ENCODE measurements around the gene STARD9. TPM values are rescaled to one million over a fixed set of nuclear protein-coding genes. Genes with fewer than 3 reads are reported as not detected.
"Not testable (repeated sequence)": the region's sequence is repeated elsewhere in the genome, so short reads cannot be mapped to it uniquely, and the experiment has no call there.

STARD9 gene
- total and polyA plus RNA-seq, 4 experiments from 2014 or later: 0.49 to 6.1 (median 4.5) TPM; not detected in 1

- POLR2A ChIA-PET (ENCODE audit: partially characterized antibody): interaction anchor here (1.0 to 5.6 kb wide), 9 partner anchors 10 to 276 kb away, joined by 3 to 60 read pairs (median 8); partner anchors contain the start of genes GANC, SNAP23, STARD9 and TMEM87A
- H3K4me3 Mint-ChIP-seq: peak overlapping the region; percentile 93 to 100 (median 96)
- H3K4me1 Mint-ChIP-seq: peaks cover 40 to 78% (median 59%) of the 10 kb centered on the region in 4 donors
- H3K27me3 ChIP-seq (ENCODE audit: insufficient read depth, low read length): no peaks in the 10 kb centered on the region
- H3K9me3 Mint-ChIP-seq: no peaks in the 10 kb centered on the region
- peak overlapping the region; percentile 92 to 99 for H3K4me3 ChIP-seq (ENCODE audit: low read length in 2 of 2)
- H3K36me3 ChIP-seq (ENCODE audit: insufficient read depth, low read length): peaks cover 11% of the 10 kb centered on the region
- CTCF ChIA-PET (ENCODE audit: partially characterized antibody): interaction anchor here (1.3 kb wide), 1 partner anchor 54 kb away, joined by 4 read pairs; the partner anchor contains the start of gene SNAP23
- H3K27ac Mint-ChIP-seq: peak overlapping the region; percentile 87 to 100 (median 98)
- peaks cover 54% of the 10 kb centered on the region for H3K4me1 ChIP-seq (ENCODE audit: insufficient read depth, low read length)
- no peaks in the 10 kb centered on the region for H3K27me3 Mint-ChIP-seq
- peak overlapping the region; percentile 88 for H3K27ac ChIP-seq (ENCODE audit: low read depth, low read length)
- H3K36me3 Mint-ChIP-seq: peaks cover 12 to 40% of the 10 kb centered on the region in 2 donors
- intact Hi-C loops (cut with micrococcal nuclease): loop anchor here (2.0 kb wide), 1 partner anchor 58 kb away; the partner anchor contains the start of gene ZNF106
- no peaks in the 10 kb centered on the region for H3K9me3 ChIP-seq (ENCODE audit: control insufficient read depth in 1 of 2, low read length in 2 of 2)
- peak in 1 of 5 donors; percentile 56 for DNase-seq
Observed at GRCh38 chr15:42549032-42549491, 26.3 kb upstream of the STARD9 start.

- H3K4me3 ChIP-seq (ENCODE audit: low read length in 2 of 2): no peak overlapping the region
- H3K27ac ChIP-seq (ENCODE audit: low read depth, low read length): no peak overlapping the region
- Mint-ChIP-seq H3K36me3 (peaks cover 11 to 39% of the 10 kb centered on the region in 2 donors), H3K27ac (peak overlapping the region; percentile 39 to 91 (median 81)), H3K4me1 (peaks cover 39 to 84% (median 57%) of the 10 kb centered on the region in 4 donors), H3K27me3 (no peaks in the 10 kb centered on the region), H3K9me3 (no peaks in the 10 kb centered on the region), H3K4me3 (peak overlapping the region; percentile 93 to 100 (median 96))
- H3K27me3 ChIP-seq (ENCODE audit: insufficient read depth, low read length): no peaks in the 10 kb centered on the region
- intact Hi-C loops (cut with micrococcal nuclease): loop anchor here (2.0 kb wide), 1 partner anchor 59 kb away; the partner anchor contains the start of gene ZNF106
- no peak for DNase-seq
- peaks cover 5% of the 10 kb centered on the region for H3K36me3 ChIP-seq (ENCODE audit: insufficient read depth, low read length)
- CTCF ChIA-PET (ENCODE audit: partially characterized antibody): interaction anchor here (1.3 kb wide), 1 partner anchor 55 kb away, joined by 4 read pairs; the partner anchor contains the start of gene SNAP23
- H3K9me3 ChIP-seq (ENCODE audit: control insufficient read depth in 1 of 2, low read length in 2 of 2): no peaks in the 10 kb centered on the region
- POLR2A ChIA-PET (ENCODE audit: partially characterized antibody): interaction anchor here (1.0 to 5.6 kb wide), 5 partner anchors 11 to 59 kb away, joined by 3 to 60 read pairs (median 33); partner anchors contain the start of genes SNAP23, STARD9 and ZNF106
- H3K4me1 ChIP-seq (ENCODE audit: insufficient read depth, low read length): peaks cover 53% of the 10 kb centered on the region
Observed at GRCh38 chr15:42549741-42550392, 25.5 kb upstream of the STARD9 start.

GRCh38 chr15:42553554-42553953, 21.9 kb upstream of the STARD9 start:
- ChIA-PET POLR2A (ENCODE audit: partially characterized antibody) (interaction anchor here (0.6 kb wide), 2 partner anchors 88 to 162 kb away, joined by 3 read pairs; no protein-coding TSS in a partner anchor), CTCF (ENCODE audit: partially characterized antibody) (no interaction called here)
- Mint-ChIP-seq H3K9me3 (no peaks in the 10 kb centered on the region), H3K27ac (peak overlapping the region in 3 of 7 donors; percentile 1 to 47 (median 30)), H3K27me3 (no peaks in the 10 kb centered on the region), H3K4me3 (no peak overlapping the region), H3K36me3 (peaks cover 4 to 25% of the 10 kb centered on the region in 2 donors), H3K4me1 (peaks cover 17 to 56% (median 30%) of the 10 kb centered on the region in 4 donors)
- no peaks in the 10 kb centered on the region for H3K27me3 ChIP-seq (ENCODE audit: insufficient read depth, low read length)
- no peak overlapping the region for H3K4me3 ChIP-seq (ENCODE audit: low read length in 2 of 2)
- H3K36me3 ChIP-seq (ENCODE audit: insufficient read depth, low read length): no peaks in the 10 kb centered on the region
- intact Hi-C loops (cut with micrococcal nuclease): no loop called here
- peaks cover 21% of the 10 kb centered on the region for H3K4me1 ChIP-seq (ENCODE audit: insufficient read depth, low read length)
- H3K9me3 ChIP-seq (ENCODE audit: control insufficient read depth in 1 of 2, low read length in 2 of 2): no peaks in the 10 kb centered on the region
- no peak for DNase-seq
- no peak overlapping the region for H3K27ac ChIP-seq (ENCODE audit: low read depth, low read length)

- DNase-seq; H3K9me3 Mint-ChIP-seq; H3K27ac ChIP-seq (ENCODE audit: low read depth, low read length); H3K9me3 ChIP-seq (ENCODE audit: control insufficient read depth in 1 of 2, low read length in 2 of 2); H3K4me3 ChIP-seq (ENCODE audit: low read length in 2 of 2); H3K27me3 Mint-ChIP-seq; H3K4me1 ChIP-seq (ENCODE audit: insufficient read depth, low read length); POLR2A ChIA-PET (ENCODE audit: partially characterized antibody); H3K27me3 ChIP-seq (ENCODE audit: insufficient read depth, low read length); intact Hi-C loops (cut with micrococcal nuclease); H3K4me3 Mint-ChIP-seq: not testable (repeated sequence)
- CTCF ChIA-PET (ENCODE audit: partially characterized antibody): interaction anchor here (0.7 kb wide), 3 partner anchors 12 to 1699 kb away, joined by 3 read pairs; no protein-coding TSS in a partner anchor
- Mint-ChIP-seq H3K4me1 (peaks cover 8 to 29% (median 18%) of the 10 kb centered on the region in 4 donors), H3K27ac (peak overlapping the region in 1 of 7 donors; percentile 29), H3K36me3 (peaks cover 8 to 40% of the 10 kb centered on the region in 2 donors)
- H3K36me3 ChIP-seq (ENCODE audit: insufficient read depth, low read length): peaks cover 22% of the 10 kb centered on the region
Observed at GRCh38 chr15:42556550-42557207, 18.7 kb upstream of the STARD9 start.

- intact Hi-C loops (cut with micrococcal nuclease): no loop called here
- Histone ChIP-seq H3K4me3 (ENCODE audit: low read length in 2 of 2) (no peak overlapping the region), H3K4me1 (ENCODE audit: insufficient read depth, low read length) (no peaks in the 10 kb centered on the region), H3K27ac (ENCODE audit: low read depth, low read length) (no peak overlapping the region), H3K9me3 (ENCODE audit: control insufficient read depth in 1 of 2, low read length in 2 of 2) (no peaks in the 10 kb centered on the region), H3K27me3 (ENCODE audit: insufficient read depth, low read length) (no peaks in the 10 kb centered on the region), H3K36me3 (ENCODE audit: insufficient read depth, low read length) (peaks cover 34% of the 10 kb centered on the region)
- Mint-ChIP-seq H3K4me1 (peaks cover 6 to 16% (median 7%) of the 10 kb centered on the region in 4 donors), H3K9me3 (no peaks in the 10 kb centered on the region), H3K27me3 (no peaks in the 10 kb centered on the region), H3K27ac (no peak overlapping the region), H3K4me3 (no peak overlapping the region), H3K36me3 (peaks cover 8 to 46% of the 10 kb centered on the region in 2 donors)
- CTCF ChIA-PET (ENCODE audit: partially characterized antibody): interaction anchor here (0.7 kb wide), 1 partner anchor 22 kb away, joined by 3 read pairs; no protein-coding TSS in a partner anchor
- no peak for DNase-seq
- POLR2A ChIA-PET (ENCODE audit: partially characterized antibody): no interaction called here
Observed at GRCh38 chr15:42558739-42559138, 16.7 kb upstream of the STARD9 start.

- H3K4me1 Mint-ChIP-seq: peaks cover 15 to 39% (median 23%) of the 10 kb centered on the region in 4 donors
- peak overlapping the region; percentile 89 to 96 (median 92) for H3K4me3 Mint-ChIP-seq
- H3K4me3 ChIP-seq (ENCODE audit: low read length in 2 of 2): peak overlapping the region; percentile 78 to 89
- H3K27me3 ChIP-seq (ENCODE audit: insufficient read depth, low read length): no peaks in the 10 kb centered on the region
- H3K36me3 ChIP-seq (ENCODE audit: insufficient read depth, low read length): no peaks in the 10 kb centered on the region
- no peaks in the 10 kb centered on the region for H3K9me3 ChIP-seq (ENCODE audit: control insufficient read depth in 1 of 2, low read length in 2 of 2)
- DNase-seq: no peak
- no peaks in the 10 kb centered on the region for H3K36me3 Mint-ChIP-seq
- CTCF ChIA-PET (ENCODE audit: partially characterized antibody): no interaction called here
- H3K27ac Mint-ChIP-seq: peak overlapping the region; percentile 66 to 94 (median 80)
- H3K27ac ChIP-seq (ENCODE audit: low read depth, low read length): peak overlapping the region; percentile 44
- peaks cover 6 to 12% of the 10 kb centered on the region in 2 donors for H3K27me3 Mint-ChIP-seq
- peaks cover 21% of the 10 kb centered on the region for H3K4me1 ChIP-seq (ENCODE audit: insufficient read depth, low read length)
- intact Hi-C loops (cut with micrococcal nuclease): loop anchor here (5.0 kb wide), 1 partner anchor 161 kb away; the partner anchor contains the start of gene CDAN1
- no peaks in the 10 kb centered on the region for H3K9me3 Mint-ChIP-seq
- POLR2A ChIA-PET (ENCODE audit: partially characterized antibody): interaction anchor here (0.9 to 5.6 kb wide), 10 partner anchors 9 to 934 kb away, joined by 3 to 60 read pairs (median 4); partner anchors contain the start of genes HAUS2, LRRC57, SNAP23 and ZNF106
Observed at GRCh38 chr15:42576040-42576594, 711 bp downstream of the STARD9 start.

All from CD4-positive, alpha-beta memory T cell (primary cell).